Activated naive CD4-positive, alpha-beta T cell treated with anti-CD3 and anti-CD28 coated beads, Interleukin-2, amount 50 U/mL, for 16 hours (primary cell): ENCODE data around the gene ITPRIP.
A peak's percentile ranks its signal among the peaks of the same experiment; 100 is the strongest.

Experiments
- DNase-seq: peaks from one replicate; pipeline ENCODE4 v3.0.0-alpha.2; 2020

Gene ITPRIP

DNA sequence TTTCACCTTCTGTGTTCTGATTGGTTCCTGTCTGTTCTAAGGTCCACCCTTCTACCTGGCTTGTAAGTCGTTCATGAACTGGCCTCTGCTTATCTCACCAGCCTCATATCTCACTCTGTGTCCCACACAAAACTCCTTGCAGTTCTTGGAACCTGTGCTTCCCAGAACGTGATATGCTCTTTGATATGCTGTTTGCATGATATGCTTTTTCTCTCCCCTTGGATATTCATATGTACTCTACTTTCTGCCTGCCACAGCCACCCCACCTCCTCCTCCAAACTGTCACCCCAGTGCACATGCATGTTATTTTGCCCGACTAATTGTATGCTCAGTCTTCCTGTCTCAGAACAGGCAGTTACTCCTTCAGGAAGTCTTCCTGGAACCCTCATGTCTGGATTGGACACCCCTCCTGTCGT is 1.9 kb upstream of the ITPRIP start:
- DNase-seq, result no peak

DNA sequence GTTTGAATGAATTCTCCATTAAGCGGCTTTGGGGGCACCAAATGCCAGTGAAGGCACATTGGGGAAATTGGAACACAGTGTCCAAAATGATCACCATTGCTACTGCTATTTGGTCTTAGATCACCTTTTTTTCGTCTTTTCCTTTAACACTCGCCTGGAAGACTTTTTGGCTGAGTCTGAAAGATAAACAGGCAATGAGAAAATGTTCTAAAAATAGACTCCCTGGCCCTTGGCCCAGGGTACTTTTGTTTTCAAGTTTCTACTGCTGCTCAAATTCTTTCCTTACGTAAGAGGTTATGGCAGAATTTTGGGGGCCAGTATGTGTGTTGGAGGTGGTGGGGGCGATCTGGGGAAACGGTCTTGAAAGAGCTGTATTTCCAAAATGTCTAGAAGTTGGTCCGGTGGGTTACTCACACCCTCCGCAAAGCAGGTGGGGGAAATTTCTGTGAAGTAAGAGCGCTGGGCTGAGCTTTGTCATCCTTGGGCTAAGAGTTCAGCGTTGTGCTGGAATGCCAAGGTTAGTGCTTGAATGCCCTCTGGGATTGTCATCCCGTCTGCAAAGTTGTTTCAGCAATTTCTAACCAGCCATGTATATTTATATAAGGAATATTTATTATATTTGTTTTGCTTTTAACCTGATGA is 1.3 kb upstream of the ITPRIP start:
- DNase-seq, result no peak

DNA sequence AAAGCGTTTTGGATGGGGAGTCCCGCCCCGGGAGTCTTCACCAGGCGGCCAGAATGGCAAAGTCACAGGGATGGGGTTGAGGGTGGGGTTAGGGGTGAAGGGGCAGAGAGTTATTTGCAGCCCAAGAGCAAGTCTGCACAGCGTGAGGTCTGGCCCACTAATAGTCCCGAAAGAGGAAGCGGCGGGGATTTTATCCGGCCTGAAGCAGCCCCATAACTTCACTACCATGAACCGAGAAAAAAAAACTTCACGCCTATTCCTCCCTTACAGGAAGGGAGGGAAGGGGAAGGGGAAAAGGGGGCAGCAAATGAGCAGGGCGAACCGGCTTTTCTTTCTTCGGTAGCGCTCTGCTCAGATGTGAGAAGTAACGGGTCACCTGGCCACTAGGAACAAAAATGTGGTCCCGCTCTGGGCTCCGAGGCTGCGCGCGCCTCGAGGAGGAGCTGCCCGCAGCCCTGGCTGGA is 712 bp downstream of the ITPRIP start:
- no peak for DNase-seq

DNA sequence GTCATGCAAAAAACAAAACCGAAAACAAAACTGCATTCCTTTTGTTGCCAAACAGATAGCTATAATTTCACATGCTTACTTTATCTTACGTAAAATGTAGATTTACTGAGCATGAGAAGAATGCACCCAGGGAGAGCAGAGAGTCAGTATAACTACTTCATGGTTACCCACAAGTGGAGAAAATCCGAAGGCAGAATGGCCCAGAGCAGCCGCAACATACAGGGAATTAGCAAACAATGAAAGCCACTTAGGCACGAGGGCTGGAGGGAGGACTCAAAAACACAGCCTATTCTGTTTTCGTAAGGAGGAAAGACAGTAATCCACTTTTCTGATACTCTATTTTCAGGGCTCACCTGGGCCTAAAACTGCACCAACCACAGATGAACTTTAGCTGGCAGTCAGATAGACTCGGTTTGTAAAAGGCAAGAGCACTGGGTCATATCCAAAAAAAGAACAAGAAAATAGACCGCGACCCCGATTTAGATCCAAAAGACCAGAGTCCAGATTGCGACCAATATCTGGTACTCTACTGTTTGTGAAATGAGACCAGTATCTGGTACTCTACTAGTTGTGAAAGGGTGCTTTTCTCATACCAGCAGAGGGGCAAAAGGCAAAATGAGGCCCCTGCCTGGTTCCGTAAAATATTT is 1.3 kb downstream of the ITPRIP start:
- no peak for DNase-seq

DNA sequence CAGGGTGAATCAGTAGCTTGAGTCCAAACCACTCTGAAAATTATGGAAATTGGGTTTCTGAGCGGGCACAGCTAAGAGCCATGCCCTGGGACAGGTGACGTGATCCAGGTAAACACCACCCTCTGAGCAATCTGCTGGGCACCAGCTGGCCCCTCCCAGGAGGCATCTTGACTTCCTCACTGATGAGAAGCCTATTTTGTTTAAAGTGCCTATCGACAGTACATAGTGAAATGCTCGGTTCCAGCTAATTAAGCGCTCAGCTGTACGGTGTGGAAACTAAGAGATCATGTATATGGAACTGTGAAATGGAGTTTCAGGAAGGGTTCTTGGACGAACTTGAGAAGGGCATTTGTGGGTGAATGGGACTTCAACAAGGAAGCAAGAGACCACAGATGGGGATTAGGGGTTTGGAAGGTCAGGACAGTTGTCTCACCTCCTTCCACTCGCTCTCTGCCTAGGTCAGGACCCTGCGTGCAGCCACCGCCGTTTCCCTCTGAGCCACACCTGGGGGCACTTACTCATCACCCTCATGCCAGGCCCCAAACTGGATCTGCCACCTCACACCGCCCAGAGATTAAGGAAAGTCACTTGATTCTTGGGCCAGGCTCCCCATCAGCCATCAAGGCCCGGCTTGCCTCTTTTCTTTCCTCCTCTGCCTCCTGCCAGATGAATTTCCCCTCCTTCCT is 3.2 kb downstream of the ITPRIP start:
- no peak for DNase-seq

DNA sequence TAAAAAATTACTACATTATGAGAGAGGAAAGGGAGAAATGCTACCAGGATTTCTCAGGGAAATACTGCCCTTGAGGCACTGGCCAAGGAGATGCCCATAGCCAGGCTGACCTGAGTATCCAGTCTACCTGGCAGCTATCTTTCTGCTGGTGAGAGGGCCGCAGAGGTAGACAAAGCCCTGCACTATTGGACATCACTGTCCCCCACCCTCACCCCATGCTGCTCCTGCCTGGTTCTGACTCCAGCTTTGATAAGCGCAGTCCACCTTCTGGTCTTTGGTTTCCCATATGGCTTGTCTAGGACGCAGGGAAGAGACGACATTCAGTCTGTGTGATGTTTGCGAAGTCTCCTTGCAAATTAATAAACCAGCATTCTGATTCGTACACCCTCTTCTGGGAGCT is 3.7 kb downstream of the ITPRIP start:
- DNase-seq, result no peak

DNA sequence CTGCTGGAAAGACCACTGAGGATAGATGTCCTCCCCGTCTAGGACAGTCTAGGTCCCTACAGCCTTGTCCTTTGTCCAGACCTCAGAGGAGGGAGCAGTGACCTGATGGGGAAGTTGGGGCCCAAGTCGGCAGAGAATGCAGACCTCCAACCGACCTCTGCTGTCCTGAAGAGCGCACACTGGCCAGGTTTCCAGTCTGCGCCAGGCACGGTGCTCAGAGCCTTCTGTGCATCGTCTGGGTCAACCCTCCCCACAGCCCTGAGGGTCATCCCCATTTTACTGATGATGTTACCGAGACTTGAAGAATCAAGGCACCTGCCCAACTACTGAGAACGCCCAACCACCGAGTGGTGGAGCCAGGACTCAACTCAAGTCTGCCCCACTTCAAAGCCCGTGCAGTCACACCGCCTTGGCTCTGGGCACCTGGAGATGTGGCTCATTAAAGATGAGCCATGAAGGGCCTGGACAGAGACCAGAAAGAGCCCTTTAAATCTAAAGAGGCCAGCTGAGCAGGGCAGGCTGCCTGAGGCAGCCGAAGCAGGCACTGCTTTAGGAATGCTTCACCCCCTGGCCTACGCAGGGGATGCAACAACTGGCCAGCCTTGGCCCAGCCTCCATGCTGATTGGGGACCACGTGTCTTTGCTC is 4.4 kb downstream of the ITPRIP start:
- no peak for DNase-seq

DNA sequence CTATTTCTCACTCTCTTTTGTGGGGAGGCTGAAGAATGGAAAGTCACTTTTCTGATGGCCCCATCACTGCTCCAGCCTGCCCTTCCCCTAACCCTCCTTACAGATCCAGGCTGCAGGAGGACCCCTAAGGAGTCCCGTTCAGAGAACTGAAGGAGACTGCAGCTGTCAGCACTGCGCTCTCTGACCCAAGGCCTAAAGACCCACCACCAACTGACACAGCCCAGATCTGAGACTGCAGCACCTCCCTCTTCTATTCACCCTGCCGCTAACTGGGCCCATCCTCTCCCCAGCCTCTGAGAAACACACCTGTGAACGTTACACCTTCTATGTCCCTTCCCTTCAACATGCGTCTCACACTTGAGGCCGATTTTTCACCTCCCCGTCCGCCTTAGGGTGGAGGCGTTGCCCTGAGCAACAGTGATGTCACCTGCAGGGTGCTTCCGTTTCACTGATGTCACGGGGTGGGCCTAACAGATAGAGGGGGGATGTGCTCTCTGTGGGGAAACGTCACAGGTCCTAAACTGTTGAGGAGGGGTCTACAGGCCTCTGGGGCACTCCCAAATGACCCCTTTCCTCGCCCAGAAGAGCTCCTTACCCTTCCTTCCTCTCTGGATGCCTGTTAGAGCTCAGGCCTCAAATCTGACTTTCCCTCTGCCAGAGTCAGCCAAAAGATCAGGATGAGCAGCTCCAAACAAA is 5.1 kb downstream of the ITPRIP start:
- peak; percentile 51 for DNase-seq

DNA sequence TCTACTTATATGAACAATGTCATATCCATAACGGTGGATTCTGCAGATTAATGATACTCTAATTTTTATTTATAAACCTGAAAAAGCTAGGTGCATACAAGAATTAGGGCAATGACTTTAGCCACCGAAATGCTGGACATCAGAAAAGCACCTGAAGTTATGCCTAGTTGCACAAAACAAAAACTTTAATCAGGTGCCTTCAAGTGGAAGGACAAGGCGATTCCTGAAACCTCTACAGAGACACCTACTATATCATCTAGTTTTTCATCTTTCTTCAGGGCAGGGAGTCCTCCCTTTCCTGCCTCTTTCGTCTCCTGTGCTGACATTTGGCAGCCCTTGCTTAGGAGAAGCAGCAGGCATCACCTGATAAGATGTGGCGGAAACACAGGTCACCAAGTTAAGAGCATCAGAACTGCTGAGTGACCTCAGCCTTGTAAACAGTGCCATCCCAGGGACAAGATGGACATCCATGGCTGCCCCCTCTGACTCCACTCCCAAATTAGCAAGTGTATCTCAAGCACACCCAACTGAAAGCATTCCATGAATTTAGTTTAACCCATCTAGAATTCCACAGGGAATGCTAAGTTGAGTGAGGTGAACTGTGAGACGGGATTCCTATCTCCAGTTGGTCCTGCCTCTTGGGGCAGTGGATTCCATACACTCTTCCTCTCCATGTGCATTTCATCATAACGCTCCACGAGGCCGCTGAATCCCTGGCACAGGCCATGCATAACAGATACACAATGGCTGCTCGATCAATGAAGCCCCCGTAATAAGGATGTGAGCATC is 5.8 kb downstream of the ITPRIP start:
- no peak for DNase-seq

DNA sequence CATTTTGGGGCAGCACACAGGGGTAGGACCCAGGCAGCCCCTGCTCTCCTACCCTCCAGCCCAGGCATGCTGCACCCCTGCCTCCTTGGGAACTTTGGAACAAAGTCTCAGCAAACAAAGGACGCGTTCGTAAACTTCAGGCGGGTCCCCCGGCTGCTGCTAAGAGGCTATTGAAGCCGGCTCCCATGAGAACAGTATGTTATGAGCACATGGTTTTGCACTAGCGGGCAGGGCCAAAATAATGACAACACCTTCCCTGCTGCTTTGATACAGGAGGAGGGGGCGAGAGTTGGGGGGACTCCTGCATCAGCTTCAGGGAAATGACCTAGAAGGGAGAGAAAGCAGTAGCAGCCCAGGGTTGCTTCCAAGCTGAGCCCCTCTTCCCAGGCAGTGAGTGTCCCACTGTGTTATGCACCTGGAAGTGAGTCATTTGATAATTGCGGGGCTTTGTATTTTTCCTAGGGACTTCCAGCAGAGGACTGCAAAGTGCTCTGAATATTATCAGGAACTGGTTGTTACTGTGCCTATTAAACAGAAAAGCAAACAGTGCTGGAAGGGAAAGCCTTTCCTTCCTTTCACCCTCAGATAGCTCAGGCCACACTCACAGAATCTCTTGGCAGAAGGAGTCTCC is 6.9 kb downstream of the ITPRIP start:
- no peak for DNase-seq

DNA sequence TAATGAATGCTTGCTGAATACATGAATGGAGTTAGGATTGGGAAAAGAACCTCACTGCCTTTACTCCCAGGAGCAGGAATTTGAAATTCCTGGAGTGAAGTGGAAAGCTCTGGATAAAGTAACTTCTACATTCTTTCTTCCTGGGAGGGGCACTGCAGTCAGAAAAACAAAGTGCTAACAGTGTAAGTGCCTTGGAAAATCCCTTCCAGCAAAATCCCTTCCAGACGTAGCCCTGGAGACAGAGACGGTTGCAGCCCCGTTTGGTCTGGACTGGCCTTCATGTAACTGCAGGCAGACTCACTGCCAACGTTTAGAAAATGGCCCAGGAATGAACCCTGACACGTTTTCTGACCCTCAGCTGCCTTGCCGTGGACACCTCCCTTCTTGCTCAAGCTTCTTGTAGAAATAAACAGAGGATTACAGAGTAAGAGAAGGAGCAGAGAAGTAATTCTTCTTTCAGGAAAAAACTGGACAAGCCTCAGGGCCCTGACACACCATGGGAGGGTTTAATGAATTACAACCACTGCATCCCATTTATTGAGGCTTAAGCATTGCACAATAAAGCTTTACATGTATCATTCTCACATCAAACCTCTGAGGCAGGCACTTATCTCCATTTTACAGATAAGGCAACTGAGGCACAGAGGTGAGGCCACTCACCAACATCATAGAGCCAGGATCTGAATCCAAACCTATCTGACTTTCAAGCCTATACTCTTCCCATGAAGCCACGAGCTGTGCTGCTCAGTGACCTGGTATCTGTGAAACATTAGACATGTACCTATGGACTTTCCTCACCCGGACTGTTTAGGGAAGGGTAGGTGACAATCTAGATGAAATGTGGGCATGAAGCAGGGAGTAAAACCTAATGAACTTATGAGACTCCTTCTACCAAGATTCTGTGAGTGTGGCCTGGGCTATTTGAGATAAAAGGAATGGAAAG is 7.8 kb downstream of the ITPRIP start:
- no peak for DNase-seq

DNA sequence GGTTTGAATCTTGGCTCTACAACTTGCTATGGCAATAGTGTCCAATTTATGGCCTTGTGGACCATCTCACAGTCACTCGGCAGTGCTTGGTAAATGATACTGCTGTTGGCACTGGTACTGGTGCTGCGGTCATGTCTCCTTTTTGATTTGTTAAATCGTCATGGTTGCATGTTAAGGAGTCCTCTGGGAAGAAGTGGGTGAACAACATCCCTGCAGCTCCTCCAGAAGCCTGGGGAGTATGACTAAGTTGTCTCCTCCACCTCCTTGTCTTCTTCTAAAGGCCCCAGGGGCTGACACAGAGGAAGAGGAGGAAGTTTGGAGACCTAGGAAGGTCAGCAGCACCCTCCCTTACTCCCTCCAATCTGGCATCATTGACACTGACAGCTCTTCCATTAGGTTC is 8.5 kb downstream of the ITPRIP start:
- no peak for DNase-seq

DNA sequence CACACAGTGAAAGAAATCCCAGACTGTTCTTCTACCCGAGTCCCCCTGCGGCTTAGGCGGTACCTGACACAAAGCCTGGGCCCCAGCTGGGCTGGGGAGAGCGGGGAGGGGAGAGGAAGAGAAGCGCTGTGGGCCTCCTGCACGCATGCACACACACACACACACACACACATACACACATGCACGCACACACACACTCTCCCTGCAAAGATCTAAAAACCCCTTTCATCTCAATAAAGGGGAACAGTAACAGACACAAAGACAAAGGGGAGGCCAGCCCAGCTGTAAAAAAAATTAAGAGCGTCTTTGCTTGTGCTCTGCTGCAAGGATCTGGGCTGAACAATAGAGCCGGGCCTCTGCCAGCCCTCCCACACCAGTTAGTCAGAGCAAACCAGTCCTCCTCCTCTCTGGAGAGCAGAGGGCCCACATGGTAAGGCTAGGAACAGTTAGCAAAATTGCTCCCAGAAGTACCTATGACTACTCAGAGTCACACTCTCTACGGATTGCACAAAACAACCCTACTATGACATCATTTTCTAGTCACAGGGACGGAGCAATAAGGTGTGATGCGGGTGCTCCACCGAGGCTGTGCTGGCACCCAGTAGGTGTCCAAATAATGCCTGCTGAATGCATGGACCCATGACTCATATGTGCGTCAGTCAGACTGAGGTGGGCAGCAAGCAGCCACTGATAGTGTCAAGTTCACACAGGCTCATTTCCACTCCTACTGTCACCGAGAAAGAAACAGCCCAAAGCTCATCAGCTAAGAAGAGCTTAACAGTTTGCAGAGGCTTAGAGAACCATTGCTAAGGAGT is 9.2 kb downstream of the ITPRIP start:
- peak; percentile 82 for DNase-seq

DNA sequence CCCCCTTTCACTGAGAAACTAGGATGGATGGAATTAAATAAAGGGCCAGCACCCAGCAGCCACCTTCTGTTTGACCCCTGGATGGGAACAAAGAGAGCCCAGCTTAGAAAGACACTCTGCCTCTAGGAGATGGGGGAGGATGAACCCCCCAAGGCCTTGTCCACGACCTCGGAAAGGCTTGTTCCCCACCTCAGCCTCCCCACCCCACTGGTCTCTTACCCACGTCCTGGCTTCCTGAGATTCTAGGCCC is 9.7 kb downstream of the ITPRIP start:
- no peak for DNase-seq

DNA sequence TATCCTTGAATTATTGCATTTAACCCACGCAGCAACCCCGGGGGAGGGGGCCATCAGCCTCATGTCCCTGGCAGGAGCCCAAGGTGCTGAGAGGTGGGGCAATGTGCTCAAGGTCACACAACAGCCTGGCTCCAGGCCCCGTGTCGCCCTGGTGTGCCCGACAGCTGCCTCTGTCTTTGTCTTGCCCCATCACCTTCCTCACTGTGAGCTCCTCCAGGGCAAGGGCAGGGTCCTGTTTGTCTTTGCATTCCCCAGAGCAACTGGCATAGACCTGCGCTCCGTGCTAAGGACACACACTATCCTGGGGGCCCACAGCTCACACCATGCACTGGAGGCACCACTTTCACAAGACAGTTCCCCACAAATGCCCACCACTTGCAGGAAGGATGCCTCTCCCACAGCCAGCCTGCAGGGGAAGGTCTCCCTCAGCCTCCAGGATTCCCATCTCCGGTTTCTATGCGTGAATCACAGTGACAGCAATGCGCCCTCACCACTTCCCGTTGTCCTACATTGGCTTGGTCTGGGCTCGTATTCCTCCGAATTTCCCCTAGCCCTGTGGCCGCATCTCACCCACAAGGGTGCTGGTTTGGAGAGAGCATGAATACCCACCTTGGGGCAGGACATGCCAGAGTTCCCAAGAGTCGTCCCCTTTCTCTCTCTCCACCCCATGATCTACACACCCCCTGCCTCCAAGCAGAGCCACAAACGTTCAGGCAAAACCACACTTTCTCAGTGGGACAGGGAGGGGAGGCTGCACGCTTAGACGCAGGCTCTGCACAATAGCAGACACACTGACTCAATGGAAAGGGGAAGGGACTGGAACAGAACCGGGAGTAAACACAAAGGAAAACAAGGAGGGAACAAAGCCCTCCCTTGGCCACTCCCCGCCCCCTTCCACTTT is 10.3 kb downstream of the ITPRIP start:
- no peak for DNase-seq

DNA sequence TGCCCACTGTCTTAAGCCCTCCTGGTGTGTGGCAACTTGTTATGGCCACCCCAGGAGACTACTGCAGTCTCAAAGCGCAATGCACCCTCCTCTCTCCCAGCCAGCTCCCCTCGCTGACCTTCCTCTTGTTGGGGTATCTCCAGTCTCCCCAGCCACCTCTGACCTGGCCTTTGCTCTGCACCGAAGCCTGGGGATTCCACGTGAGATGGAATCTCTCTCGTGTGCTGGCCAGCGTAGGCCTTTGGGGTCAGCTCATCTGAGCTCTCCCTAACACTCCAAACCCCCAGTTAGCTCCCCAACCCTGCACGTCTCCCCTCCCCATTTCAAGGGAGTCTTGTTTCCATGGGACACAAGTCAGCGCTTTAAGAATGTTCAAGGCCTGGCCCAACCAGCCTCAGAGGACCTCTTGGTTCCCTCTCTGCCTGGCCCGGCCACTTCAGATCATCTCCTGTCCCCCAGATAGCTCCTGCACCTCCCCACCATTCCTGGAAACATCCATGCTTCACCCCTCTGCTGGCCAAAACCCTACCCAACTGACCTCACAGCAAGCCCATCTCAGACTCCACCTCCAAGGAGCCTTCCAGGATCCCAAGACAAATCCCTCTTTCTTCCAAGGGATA is 11.2 kb downstream of the ITPRIP start:
- DNase-seq, result no peak

DNA sequence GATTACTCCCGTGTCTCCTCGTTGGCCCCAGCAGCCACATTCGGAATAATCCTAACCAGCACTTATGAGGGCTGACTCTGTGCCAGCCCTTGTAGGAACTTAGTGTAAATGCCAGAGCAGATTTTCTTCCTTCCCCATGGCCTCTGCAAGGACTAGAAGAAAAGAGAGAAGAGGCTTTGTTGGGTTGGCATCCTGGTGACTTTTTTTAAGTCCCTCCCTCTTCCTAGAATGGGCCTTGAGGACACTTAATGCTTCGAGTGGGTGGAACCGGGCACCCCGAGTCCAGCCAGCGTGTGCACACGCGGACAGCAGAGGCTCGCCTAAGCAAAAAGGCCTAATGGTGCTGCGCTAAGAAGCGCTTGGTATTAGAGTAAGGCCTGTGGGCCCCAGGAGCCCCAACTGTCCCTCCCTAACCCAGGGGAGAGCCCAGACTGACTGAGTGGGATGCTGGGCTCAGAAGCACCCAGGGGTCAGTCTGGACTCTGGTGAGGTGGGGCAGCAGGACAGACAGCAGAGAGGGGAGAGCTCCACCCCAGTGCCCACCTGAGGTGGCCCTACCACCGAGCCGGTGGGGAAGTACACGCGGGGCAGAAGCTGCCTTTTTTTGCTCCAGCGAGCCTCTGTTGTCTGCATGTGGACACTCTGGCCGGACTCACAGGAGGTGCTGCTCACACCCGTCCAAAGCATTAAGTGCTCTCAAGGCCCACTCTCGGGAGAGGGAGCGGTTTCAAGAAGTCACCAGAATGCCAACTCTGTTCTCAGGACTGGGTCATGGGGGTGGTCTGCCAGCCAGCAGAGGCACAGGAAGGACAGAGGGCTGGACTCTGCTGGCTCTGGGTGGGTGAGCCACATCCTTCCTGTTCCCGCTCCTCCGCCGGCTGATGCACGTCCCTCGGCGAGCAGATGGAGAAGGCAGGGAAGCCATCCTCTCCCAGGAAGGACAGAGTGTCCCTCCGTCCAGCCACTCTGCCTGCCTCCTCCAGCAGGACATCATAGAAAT is 12.5 kb downstream of the ITPRIP start:
- DNase-seq, result no peak
